HG03175 (cell line): ENCODE data around the gene ZNF484.
"Not testable (repeated sequence)": the region's sequence is repeated elsewhere in the genome, so short reads cannot be mapped to it uniquely, and the experiment has no call there.

Source experiments
- ATAC-seq: cut with Tn5 transposase; IDR thresholded peaks from one replicate; pipeline ENCODE4 v1.9.1; 2021; ENCODE audit warnings: mild to moderate bottlenecking, moderate library complexity; ENCODE audit not compliant: unreplicated experiment

Gene ZNF484

GRCh38 chr9:92864152-92864551, 13.7 kb downstream of the ZNF484 start:
- ATAC-seq, result no peak

- ATAC-seq, result no peak
Measured at GRCh38 chr9:92860867-92861266, 17.0 kb downstream of the ZNF484 start.

GRCh38 chr9:92857236-92857635, 20.6 kb downstream of the ZNF484 start:
- no peak for ATAC-seq

- no peak for ATAC-seq
Measured at GRCh38 chr9:92853716-92854115, 24.1 kb downstream of the ZNF484 start.

GRCh38 chr9:92850898-92851297, 26.9 kb downstream of the ZNF484 start:
- ATAC-seq, result no peak

GRCh38 chr9:92848740-92849139, 29.1 kb downstream of the ZNF484 start:
- not testable (repeated sequence) for ATAC-seq

DNA sequence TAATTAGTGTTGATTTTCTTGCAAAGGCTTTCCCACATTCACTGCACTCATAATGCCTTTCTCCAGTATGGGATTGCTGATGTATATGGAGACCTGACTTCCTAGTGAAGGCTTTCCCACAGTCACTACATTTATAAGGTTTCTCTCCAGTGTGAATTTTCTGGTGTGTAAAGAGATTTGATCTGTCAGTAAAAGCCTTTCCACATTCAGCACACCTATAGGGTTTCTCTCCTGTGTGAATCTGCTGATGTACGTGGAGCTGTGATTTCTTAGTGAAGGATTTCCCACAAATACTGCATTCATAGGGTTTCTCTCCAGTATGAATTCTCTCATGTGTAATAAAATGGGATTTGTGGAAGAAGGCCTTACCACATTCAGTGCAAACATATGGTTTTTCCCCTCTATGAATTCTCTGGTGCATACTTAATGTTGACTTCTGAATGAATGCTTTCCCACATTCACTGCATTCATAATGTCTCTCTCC, 31.1 kb downstream of the ZNF484 start:
- no peak for ATAC-seq

DNA sequence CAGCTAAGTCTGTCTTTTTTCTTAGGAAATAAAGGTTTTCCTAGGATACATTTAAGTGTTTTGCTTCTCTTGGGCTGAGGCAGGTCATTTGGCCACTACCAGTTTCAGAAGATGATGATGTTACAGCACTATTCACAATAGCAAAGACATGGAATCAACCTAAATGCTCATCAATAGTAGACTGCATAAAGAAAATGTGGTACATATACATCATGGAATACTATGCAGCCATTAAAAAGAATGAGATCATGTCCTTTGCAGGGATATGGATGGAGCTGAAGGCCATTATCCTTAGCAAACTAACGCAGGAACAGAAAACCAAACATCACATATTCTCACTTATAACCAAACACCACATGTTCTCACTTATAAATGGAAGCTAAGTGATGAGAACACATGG, 39.4 kb downstream of the ZNF484 start:
- not testable (repeated sequence) for ATAC-seq

GRCh38 chr9:92837191-92837590, 40.6 kb downstream of the ZNF484 start:
- ATAC-seq, result no peak

DNA sequence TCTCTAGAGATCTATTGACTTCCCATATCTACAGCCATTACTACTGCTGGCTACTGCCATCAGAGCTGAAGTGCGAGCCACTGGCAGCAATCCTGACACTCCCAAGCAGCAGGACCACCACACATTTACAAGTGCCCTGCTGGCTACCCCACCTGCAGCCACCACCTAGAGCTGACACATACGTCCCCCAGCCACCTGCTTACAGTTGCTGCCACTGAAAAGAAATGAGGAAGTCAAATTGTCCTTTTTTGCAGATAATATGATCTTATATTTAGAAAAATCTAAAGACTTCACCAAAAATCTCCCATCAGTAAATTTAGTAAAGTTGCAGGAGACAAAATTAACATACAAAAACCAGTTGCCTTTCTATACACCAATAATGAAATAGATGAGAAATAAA, 48.4 kb downstream of the ZNF484 start:
- ATAC-seq, result no peak

DNA sequence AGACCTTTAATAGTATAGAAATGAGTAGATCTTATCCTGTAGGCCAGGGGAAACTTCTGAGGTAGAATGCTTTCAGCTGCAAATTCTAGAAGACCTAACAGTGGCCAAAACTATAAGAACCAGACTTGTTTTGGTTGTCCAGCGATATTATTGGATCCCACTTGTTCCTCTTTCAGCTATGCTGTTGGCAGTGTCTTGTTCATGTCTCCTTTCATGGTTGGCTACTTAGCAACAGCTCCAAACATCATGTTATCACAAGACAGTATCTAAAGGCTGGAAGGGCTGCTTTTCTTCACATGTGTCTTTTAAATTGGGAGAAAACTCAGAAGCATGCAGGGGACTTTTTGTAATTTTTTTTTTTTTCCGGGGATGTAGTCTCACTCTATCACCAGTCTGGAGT, 52.8 kb downstream of the ZNF484 start:
- not testable (repeated sequence) for ATAC-seq

DNA sequence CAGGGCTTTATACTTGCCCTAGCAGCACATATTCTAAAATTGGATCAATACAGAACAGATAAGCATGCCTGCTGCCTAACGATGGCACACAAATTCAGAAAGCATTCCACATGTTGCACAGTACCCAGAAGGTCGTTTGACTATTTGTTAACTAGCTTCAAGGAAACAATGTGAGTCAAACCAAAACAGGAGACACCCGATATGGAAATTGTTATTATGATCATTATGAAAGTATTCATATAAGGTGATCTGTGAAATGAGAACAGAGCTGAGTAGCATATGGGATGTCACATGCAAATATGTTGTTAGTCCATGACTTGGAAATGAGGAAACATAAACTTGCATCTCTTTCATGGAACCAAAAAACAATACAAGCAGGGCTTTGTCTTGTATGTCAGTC, 56.9 kb downstream of the ZNF484 start:
- no peak for ATAC-seq

DNA sequence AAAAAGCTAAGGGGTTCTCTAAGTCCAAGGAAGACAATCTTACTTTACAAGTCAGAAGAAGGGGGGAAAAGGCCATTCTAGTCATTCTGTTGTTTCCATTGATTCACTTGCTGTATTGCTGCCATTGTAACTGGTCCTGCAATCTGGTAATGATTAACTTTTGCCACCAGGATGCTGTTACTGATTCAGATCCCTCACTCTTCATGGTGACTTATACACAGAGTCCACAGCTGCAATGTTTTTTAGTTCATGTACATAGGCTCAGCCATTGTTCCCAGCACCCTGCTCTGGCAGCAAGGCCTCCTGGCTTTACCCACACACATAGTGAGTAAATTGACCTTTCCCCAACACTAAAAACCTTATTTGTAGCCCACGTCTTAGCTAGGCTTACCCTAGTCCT, 57.9 kb downstream of the ZNF484 start:
- not testable (repeated sequence) for ATAC-seq

DNA sequence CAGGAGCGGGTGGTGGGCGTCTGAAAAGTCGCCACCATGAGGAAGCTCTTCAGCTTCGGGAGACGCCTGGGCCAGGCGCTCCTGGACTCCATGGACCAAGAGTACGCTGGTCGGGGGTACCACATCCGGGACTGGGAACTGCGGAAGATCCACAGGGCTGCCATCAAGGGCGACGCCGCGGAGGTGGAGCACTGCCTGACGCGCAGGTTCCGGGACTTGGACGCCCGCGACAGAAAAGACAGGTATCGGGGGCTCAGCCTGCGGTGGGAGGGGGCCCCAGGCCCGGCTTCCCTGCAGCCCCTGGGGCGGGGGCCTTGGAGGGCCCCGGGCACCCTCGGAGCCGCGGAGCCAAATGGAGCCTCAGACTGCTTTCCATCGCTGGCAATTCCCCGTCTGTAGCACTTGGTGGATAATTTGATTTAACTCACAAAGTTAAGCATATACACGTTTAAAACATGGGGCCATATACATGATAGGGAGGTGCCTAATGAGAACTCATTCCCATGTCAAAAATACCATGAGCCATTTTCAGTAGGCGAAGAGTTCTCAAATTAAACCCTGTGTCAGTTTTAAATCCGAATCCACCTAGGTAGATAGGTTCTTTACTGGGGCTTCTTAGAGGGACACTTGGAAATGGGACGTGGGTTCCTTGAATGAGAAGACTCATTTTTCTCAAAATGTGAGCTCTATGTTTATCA, 68.1 kb downstream of the ZNF484 start:
- not testable (repeated sequence) for ATAC-seq

- no peak for ATAC-seq
Measured at GRCh38 chr9:92808726-92809451, 68.9 kb downstream of the ZNF484 start.

DNA sequence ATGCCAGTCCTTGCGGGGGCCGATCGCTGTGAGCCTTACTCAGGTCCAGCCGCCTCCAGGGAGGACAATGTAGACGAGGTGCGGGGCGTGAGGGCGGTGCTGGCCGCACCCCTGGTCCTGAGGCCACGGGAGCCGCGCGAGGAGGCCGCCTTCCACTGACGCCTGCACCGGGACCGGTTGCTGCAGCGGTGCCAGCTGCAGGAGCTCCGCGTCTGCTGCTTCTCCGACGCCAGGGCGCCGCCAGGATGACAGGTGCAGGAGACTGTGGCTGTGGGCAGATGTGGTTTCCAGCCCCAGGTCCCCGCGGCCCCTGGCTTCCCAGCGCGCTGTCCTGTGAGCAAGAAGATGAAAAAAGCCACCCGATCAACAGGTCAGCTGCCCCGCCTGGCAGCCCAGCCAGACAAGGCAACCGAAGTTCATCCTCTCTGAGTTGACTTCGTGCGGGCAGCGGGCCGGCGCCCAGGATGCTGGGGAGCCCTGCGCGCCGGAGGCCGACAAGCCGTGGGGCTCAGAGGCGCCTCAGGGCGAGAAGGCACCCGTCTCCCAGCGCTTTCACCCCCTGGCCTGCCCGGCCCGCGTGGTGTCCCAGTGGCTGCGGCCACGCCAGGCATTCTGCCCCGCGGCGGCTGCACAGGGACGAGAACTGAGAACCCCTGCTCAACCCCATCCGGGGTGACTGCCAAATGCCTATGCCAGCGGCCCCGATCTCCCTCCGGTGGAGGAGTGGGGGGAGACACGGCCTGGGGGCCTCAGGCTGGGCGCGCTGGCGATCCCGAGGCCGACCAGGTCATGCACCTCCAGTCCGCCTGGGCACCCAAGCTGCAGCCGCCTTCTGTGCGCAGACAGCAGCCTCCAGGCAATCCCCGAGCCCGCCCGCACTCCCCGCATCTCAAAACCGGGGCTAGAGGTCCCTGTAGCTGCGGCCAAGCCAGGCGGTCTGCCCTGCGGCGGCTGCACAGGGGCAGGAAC, 69.8 kb downstream of the ZNF484 start:
- no peak for ATAC-seq

DNA sequence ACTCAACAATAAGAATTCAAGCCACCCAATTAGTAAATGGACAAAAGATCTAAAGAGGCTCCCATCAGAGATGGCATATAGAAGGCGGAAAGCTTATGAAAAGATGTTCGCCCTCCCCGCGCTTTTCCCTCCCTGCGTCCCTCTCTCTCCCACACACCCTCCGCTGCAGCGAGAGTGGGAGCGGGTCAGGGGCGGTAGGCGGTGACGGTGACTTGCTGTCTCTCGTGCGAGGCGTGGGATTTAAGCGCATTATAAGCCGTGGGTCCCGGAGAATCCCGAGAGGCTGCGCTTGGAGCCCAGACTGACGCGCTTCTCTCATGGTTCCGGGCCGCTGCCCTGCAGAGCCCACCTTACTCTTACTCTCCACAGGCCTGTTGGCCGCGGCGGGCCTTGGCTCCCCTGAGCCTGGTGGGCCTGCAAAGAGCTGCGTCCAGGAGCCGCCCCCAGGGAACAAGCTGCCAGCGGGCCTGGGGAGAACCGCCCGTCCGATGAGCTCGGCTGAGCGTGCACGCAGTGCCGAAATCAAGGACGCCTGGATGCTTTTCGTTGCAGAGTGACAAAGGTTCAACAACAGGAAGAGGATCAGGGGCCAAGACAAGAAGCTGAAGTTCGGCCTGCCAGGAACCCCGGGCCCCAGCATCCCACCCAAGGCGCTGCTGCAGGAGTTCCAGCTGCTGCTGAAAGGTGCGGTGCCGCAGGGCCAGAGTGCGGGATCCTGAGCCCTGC, 70.6 kb downstream of the ZNF484 start:
- ATAC-seq, result no peak

GRCh38 chr9:92804727-92805126, 73.1 kb downstream of the ZNF484 start:
- no peak for ATAC-seq

GRCh38 chr9:92798358-92798757, 79.5 kb downstream of the ZNF484 start:
- ATAC-seq, result no peak

GRCh38 chr9:92796337-92796804, 81.5 kb downstream of the ZNF484 start:
- ATAC-seq, result not testable (repeated sequence)
